Measurements from ENCODE around the gene DNMT1.

DNA sequence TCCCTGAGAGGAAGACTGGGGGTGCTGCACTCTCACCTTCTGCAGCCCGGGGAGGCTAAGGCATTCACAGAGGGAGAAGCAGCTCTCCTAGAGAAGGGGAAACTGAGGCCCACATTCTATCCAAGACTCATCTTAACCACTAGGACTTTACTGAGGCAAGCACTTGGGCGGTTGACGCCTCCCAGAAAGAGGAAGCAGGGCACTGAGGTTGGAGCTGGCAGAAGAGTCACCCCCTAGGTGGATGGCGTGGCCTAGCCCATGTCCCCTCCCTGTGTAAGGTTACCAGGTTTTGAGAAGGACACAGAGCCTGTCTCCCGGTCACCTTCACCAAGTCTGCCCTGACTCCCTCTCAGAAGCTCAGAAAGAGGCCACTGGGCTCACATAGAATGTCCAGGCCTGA is 33.6 kb upstream of the DNMT1 start:
- TF ChIP-seq, protein P1, sequence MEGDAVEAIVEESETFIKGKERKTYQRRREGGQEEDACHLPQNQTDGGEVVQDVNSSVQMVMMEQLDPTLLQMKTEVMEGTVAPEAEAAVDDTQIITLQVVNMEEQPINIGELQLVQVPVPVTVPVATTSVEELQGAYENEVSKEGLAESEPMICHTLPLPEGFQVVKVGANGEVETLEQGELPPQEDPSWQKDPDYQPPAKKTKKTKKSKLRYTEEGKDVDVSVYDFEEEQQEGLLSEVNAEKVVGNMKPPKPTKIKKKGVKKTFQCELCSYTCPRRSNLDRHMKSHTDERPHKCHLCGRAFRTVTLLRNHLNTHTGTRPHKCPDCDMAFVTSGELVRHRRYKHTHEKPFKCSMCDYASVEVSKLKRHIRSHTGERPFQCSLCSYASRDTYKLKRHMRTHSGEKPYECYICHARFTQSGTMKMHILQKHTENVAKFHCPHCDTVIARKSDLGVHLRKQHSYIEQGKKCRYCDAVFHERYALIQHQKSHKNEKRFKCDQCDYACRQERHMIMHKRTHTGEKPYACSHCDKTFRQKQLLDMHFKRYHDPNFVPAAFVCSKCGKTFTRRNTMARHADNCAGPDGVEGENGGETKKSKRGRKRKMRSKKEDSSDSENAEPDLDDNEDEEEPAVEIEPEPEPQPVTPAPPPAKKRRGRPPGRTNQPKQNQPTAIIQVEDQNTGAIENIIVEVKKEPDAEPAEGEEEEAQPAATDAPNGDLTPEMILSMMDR (IDR thresholded peaks at IDR 0.05), result no peak
- no peak for TF ChIP-seq SP1 (CRISPR knock-in tag; conservative IDR thresholded peaks at IDR 0.05)
- TF ChIP-seq ZNF121 (CRISPR knock-in tag; IDR thresholded peaks at IDR 0.05), result no peak
- TF ChIP-seq, protein P2, sequence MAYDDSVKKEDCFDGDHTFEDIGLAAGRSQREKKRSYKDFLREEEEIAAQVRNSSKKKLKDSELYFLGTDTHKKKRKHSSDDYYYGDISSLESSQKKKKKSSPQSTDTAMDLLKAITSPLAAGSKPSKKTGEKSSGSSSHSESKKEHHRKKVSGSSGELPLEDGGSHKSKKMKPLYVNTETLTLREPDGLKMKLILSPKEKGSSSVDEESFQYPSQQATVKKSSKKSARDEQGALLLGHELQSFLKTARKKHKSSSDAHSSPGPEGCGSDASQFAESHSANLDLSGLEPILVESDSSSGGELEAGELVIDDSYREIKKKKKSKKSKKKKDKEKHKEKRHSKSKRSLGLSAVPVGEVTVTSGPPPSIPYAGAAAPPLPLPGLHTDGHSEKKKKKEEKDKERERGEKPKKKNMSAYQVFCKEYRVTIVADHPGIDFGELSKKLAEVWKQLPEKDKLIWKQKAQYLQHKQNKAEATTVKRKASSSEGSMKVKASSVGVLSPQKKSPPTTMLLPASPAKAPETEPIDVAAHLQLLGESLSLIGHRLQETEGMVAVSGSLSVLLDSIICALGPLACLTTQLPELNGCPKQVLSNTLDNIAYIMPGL (CRISPR knock-in tag; IDR thresholded peaks at IDR 0.05), result no peak
- TF ChIP-seq NFYB (CRISPR knock-in tag; conservative IDR thresholded peaks at IDR 0.05; ENCODE audit: low read depth), result no peak
- TF ChIP-seq JAZF1 (CRISPR knock-in tag; IDR thresholded peaks at IDR 0.05), result no peak
- no peak for TF ChIP-seq KAT7 (CRISPR knock-in tag; IDR thresholded peaks at IDR 0.05; ENCODE audit: borderline replicate concordance)
- TF ChIP-seq, protein P3, sequence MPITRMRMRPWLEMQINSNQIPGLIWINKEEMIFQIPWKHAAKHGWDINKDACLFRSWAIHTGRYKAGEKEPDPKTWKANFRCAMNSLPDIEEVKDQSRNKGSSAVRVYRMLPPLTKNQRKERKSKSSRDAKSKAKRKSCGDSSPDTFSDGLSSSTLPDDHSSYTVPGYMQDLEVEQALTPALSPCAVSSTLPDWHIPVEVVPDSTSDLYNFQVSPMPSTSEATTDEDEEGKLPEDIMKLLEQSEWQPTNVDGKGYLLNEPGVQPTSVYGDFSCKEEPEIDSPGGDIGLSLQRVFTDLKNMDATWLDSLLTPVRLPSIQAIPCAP (CRISPR knock-in tag; IDR thresholded peaks at IDR 0.05), result no peak
- no peak for TF ChIP-seq MYBL2 (CRISPR knock-in tag; IDR thresholded peaks at IDR 0.05)
- TF ChIP-seq GRHL2 (CRISPR knock-in tag; IDR thresholded peaks at IDR 0.05; ENCODE audit: insufficient replicate concordance, severe bottlenecking), result no peak
- TF ChIP-seq, protein P4, sequence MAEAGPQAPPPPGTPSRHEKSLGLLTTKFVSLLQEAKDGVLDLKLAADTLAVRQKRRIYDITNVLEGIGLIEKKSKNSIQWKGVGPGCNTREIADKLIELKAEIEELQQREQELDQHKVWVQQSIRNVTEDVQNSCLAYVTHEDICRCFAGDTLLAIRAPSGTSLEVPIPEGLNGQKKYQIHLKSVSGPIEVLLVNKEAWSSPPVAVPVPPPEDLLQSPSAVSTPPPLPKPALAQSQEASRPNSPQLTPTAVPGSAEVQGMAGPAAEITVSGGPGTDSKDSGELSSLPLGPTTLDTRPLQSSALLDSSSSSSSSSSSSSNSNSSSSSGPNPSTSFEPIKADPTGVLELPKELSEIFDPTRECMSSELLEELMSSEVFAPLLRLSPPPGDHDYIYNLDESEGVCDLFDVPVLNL (CRISPR knock-in tag; IDR thresholded peaks at IDR 0.05; ENCODE audit: borderline replicate concordance, low read depth), result no peak
- TF ChIP-seq ESRRA (CRISPR knock-in tag; IDR thresholded peaks at IDR 0.05; ENCODE audit: borderline replicate concordance), result no peak
- no peak for TF ChIP-seq TEAD1 (CRISPR knock-in tag; IDR thresholded peaks at IDR 0.05)
- TF ChIP-seq ELF4 (CRISPR knock-in tag; IDR thresholded peaks at IDR 0.05; ENCODE audit: low read depth), result no peak

All from WTC11 (cell line).